Diencephalon (tissue), 1 donor: Measurements from ENCODE around the gene HTR2B. TPM values are rescaled to one million over a fixed set of nuclear protein-coding genes. Genes with fewer than 3 reads are reported as not detected.

Source experiments
- small RNA-seq: library from RNA; depleted of rRNA; stranded (forward); fragments of <200 nt; gene quantifications from one replicate; pipeline ENCODE3, GENCODE V24; 2014
- total RNA-seq: library from RNA; depleted of rRNA; stranded (reverse); fragments of >200 nt; gene quantifications from one replicate; pipeline ENCODE4 v1.2.3, GENCODE V29; 2014

The HTR2B gene
- 0.23 TPM for total RNA-seq

GRCh38 chr2:231124838-231125568 is at the start of gene HTR2B:
Gene HTR2B (minus strand): TSS chr2:231125042. CDS start chr2:231123764, 1,278 bp downstream.

Small RNA genes within 50 kb of the gene (small RNA-seq; reads per million reads assigned to genes)
- gene RNU1-93P = not detected

Other genes starting within 250 kb of the HTR2B start
- not detected for gene GPR55, start 199.8 kb downstream of the HTR2B start, total RNA-seq
- not detected for gene SPATA3, start 128.9 kb downstream of the HTR2B start, total RNA-seq
- gene C2orf72, start 87.5 kb downstream of the HTR2B start, total RNA-seq = 46.1 TPM
- gene PSMD1, start 68.2 kb downstream of the HTR2B start, total RNA-seq = 122 TPM
- gene ARMC9, start 73.6 kb upstream of the HTR2B start, total RNA-seq = 23.8 TPM